Measurements from ENCODE around the gene MAPK10. TPM values are rescaled to one million over a fixed set of nuclear protein-coding genes. Genes with fewer than 3 reads are reported as not detected.

Gene MAPK10
- total and polyA plus RNA-seq, 5 donors from 2014 or later = 0.72 TPM; not detected in 4

- ATAC-seq (ENCODE audit: low read depth in 2 of 2) (no peak), DNase-seq (no peak)
- H3K4me3 Mint-ChIP-seq = no peak overlapping the region
- H3K36me3 ChIP-seq (ENCODE audit: control insufficient read depth, insufficient read depth, low read length) = no peaks in the 10 kb centered on the region
- H3K9me3 ChIP-seq (ENCODE audit: control insufficient read depth in 2 of 2, low read length in 2 of 2) = no peaks in the 10 kb centered on the region
- H3K27me3 Mint-ChIP-seq = no peaks in the 10 kb centered on the region
- no peak overlapping the region for H3K4me3 ChIP-seq (ENCODE audit: low read depth, low read length)
- no peak overlapping the region for H3K27ac Mint-ChIP-seq
- H3K36me3 Mint-ChIP-seq = no peaks in the 10 kb centered on the region
- H3K9me3 Mint-ChIP-seq = peaks cover 0 to 2% (median 0%) of the 10 kb centered on the region in 7 donors
- no peaks in the 10 kb centered on the region for H3K4me1 ChIP-seq (ENCODE audit: control insufficient read depth, insufficient read depth, low read length, poor library complexity, severe bottlenecking)
- H3K27ac ChIP-seq (ENCODE audit: insufficient read depth, low read length, poor library complexity, severe bottlenecking) = no peak overlapping the region
- H3K27me3 ChIP-seq (ENCODE audit: control insufficient read depth, insufficient read depth, low read length) = no peaks in the 10 kb centered on the region
- no peaks in the 10 kb centered on the region for H3K4me1 Mint-ChIP-seq
Measured at GRCh38 chr4:86296865-86297264, 63.0 kb downstream of the MAPK10 start.

DNA sequence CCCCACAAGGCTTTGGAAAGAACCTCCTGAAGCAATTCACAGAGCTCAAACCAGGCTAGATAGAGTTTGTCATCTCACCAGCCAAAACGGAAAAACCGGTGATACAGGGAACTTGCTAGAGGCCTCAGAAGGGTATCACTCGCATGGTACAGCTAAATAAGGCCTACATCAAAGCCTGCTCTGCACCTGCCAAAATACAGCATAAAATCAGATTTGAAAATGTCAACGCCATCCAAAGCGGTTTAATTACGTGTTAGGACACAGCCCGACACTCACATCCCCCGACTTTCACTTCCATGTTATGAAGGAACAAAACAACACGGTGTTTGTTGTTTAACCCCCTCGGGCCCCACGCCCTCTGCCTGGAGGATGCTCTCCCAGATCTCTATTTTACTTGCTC, 65.0 kb downstream of the MAPK10 start:
- no peaks in the 10 kb centered on the region for H3K9me3 ChIP-seq (ENCODE audit: control insufficient read depth in 2 of 2, low read length in 2 of 2)
- no peaks in the 10 kb centered on the region for H3K27me3 ChIP-seq (ENCODE audit: control insufficient read depth, insufficient read depth, low read length)
- no peak overlapping the region for H3K4me3 Mint-ChIP-seq
- ATAC-seq (ENCODE audit: low read depth in 2 of 2) (no peak), DNase-seq (no peak)
- no peaks in the 10 kb centered on the region for H3K36me3 Mint-ChIP-seq
- no peak overlapping the region for H3K27ac Mint-ChIP-seq
- H3K9me3 Mint-ChIP-seq = peaks cover 0 to 2% (median 0%) of the 10 kb centered on the region in 7 donors
- no peak overlapping the region for H3K27ac ChIP-seq (ENCODE audit: insufficient read depth, low read length, poor library complexity, severe bottlenecking)
- H3K4me3 ChIP-seq (ENCODE audit: low read depth, low read length) = no peak overlapping the region
- H3K27me3 Mint-ChIP-seq = no peaks in the 10 kb centered on the region
- no peaks in the 10 kb centered on the region for H3K36me3 ChIP-seq (ENCODE audit: control insufficient read depth, insufficient read depth, low read length)
- no peaks in the 10 kb centered on the region for H3K4me1 Mint-ChIP-seq
- H3K4me1 ChIP-seq (ENCODE audit: control insufficient read depth, insufficient read depth, low read length, poor library complexity, severe bottlenecking) = no peaks in the 10 kb centered on the region

- H3K9me3 Mint-ChIP-seq = peaks cover 0 to 2% (median 0%) of the 10 kb centered on the region in 7 donors
- DNase-seq (no peak), ATAC-seq (ENCODE audit: low read depth in 2 of 2) (no peak)
- no peaks in the 10 kb centered on the region for H3K36me3 Mint-ChIP-seq
- H3K4me3 Mint-ChIP-seq = no peak overlapping the region
- Histone ChIP-seq H3K27ac (ENCODE audit: insufficient read depth, low read length, poor library complexity, severe bottlenecking) (no peak overlapping the region), H3K27me3 (ENCODE audit: control insufficient read depth, insufficient read depth, low read length) (no peaks in the 10 kb centered on the region), H3K4me3 (ENCODE audit: low read depth, low read length) (no peak overlapping the region), H3K9me3 (ENCODE audit: control insufficient read depth in 2 of 2, low read length in 2 of 2) (no peaks in the 10 kb centered on the region), H3K36me3 (ENCODE audit: control insufficient read depth, insufficient read depth, low read length) (no peaks in the 10 kb centered on the region), H3K4me1 (ENCODE audit: control insufficient read depth, insufficient read depth, low read length, poor library complexity, severe bottlenecking) (no peaks in the 10 kb centered on the region)
- no peaks in the 10 kb centered on the region for H3K4me1 Mint-ChIP-seq
- H3K27ac Mint-ChIP-seq = no peak overlapping the region
- no peaks in the 10 kb centered on the region for H3K27me3 Mint-ChIP-seq
Measured at GRCh38 chr4:86291180-86291579, 68.7 kb downstream of the MAPK10 start.

DNA sequence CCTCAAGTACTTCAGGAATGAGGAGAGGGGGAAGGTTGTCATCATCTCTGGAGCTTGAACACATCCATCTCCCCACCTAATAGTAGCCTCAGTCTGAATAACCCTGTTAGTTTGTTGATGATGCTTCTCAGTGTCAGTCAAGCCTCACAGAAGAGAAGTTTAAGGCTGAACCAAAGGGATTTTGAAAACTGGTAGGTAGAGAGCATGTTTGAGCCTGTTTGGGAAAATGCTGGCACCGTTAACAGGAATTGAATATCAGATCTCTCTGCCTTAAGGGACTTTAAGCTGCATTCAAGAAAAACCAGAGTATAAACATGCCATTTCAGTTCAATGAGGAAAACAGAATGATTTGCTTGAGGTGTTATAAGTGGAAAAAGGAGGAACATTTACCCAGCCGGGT, 73.1 kb downstream of the MAPK10 start:
- no peak overlapping the region for H3K27ac Mint-ChIP-seq
- Histone ChIP-seq H3K36me3 (ENCODE audit: control insufficient read depth, insufficient read depth, low read length) (no peaks in the 10 kb centered on the region), H3K4me3 (ENCODE audit: low read depth, low read length) (no peak overlapping the region), H3K9me3 (ENCODE audit: control insufficient read depth in 2 of 2, low read length in 2 of 2) (no peaks in the 10 kb centered on the region), H3K27me3 (ENCODE audit: control insufficient read depth, insufficient read depth, low read length) (no peaks in the 10 kb centered on the region), H3K27ac (ENCODE audit: insufficient read depth, low read length, poor library complexity, severe bottlenecking) (no peak overlapping the region), H3K4me1 (ENCODE audit: control insufficient read depth, insufficient read depth, low read length, poor library complexity, severe bottlenecking) (no peaks in the 10 kb centered on the region)
- H3K27me3 Mint-ChIP-seq = no peaks in the 10 kb centered on the region
- no peaks in the 10 kb centered on the region for H3K36me3 Mint-ChIP-seq
- H3K4me1 Mint-ChIP-seq = no peaks in the 10 kb centered on the region
- H3K4me3 Mint-ChIP-seq = no peak overlapping the region
- peaks cover 0 to 7% (median 0%) of the 10 kb centered on the region in 7 donors for H3K9me3 Mint-ChIP-seq
- DNase-seq (no peak), ATAC-seq (ENCODE audit: low read depth in 2 of 2) (no peak)

GRCh38 chr4:86283371-86283770, 76.5 kb downstream of the MAPK10 start:
- Histone ChIP-seq H3K27ac (ENCODE audit: insufficient read depth, low read length, poor library complexity, severe bottlenecking) (no peak overlapping the region), H3K4me1 (ENCODE audit: control insufficient read depth, insufficient read depth, low read length, poor library complexity, severe bottlenecking) (no peaks in the 10 kb centered on the region), H3K9me3 (ENCODE audit: control insufficient read depth in 2 of 2, low read length in 2 of 2) (no peaks in the 10 kb centered on the region), H3K4me3 (ENCODE audit: low read depth, low read length) (no peak overlapping the region), H3K36me3 (ENCODE audit: control insufficient read depth, insufficient read depth, low read length) (no peaks in the 10 kb centered on the region), H3K27me3 (ENCODE audit: control insufficient read depth, insufficient read depth, low read length) (no peaks in the 10 kb centered on the region)
- Mint-ChIP-seq H3K9me3 (peaks cover 0 to 7% (median 0%) of the 10 kb centered on the region in 7 donors), H3K36me3 (no peaks in the 10 kb centered on the region), H3K27me3 (no peaks in the 10 kb centered on the region), H3K4me3 (no peak overlapping the region), H3K27ac (no peak overlapping the region), H3K4me1 (no peaks in the 10 kb centered on the region)
- DNase-seq (no peak), ATAC-seq (ENCODE audit: low read depth in 2 of 2) (no peak)

- Histone ChIP-seq H3K4me1 (ENCODE audit: control insufficient read depth, insufficient read depth, low read length, poor library complexity, severe bottlenecking) (no peaks in the 10 kb centered on the region), H3K27ac (ENCODE audit: insufficient read depth, low read length, poor library complexity, severe bottlenecking) (no peak overlapping the region), H3K27me3 (ENCODE audit: control insufficient read depth, insufficient read depth, low read length) (no peaks in the 10 kb centered on the region), H3K36me3 (ENCODE audit: control insufficient read depth, insufficient read depth, low read length) (no peaks in the 10 kb centered on the region), H3K4me3 (ENCODE audit: low read depth, low read length) (no peak overlapping the region), H3K9me3 (ENCODE audit: control insufficient read depth in 2 of 2, low read length in 2 of 2) (no peaks in the 10 kb centered on the region)
- DNase-seq (no peak), ATAC-seq (ENCODE audit: low read depth in 2 of 2) (no peak)
- Mint-ChIP-seq H3K27me3 (no peaks in the 10 kb centered on the region), H3K27ac (no peak overlapping the region), H3K36me3 (no peaks in the 10 kb centered on the region), H3K9me3 (peaks cover 0 to 7% (median 0%) of the 10 kb centered on the region in 7 donors), H3K4me3 (no peak overlapping the region), H3K4me1 (no peaks in the 10 kb centered on the region)
Measured at GRCh38 chr4:86280246-86280645, 79.6 kb downstream of the MAPK10 start.

DNA sequence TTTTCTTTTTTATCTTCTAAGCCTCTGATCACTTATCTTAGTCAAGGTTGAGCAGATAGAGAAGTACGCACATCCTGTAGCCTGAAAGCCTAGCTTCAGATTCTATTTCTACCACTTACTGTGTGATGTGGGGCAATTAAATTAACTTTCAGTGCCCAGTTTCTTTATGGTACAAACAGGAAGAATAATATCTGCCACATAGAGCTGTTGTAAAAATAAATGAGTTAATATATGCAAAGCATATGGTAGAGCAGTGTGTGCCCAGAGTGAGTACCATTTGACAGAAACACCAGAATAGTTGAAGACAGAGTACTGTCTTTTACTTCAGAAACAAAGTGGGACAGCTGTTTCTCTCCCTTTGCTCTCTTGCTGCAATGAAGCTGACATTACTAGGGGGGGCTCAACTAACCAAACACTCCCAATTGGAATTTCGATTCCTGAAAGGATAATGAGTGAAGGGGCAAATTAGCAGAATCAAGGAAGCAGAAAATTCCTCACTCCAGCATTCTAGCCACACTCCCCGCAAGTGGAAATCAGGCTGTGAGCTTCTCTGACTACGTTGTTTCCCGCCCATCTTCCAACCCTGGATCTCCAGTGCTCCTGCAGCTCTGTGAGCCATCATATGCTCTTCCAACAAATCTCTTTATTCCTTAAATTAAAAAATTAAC, 80.4 kb downstream of the MAPK10 start:
- Mint-ChIP-seq H3K4me3 (no peak overlapping the region), H3K27ac (no peak overlapping the region), H3K9me3 (peaks cover 0 to 4% (median 0%) of the 10 kb centered on the region in 7 donors), H3K36me3 (no peaks in the 10 kb centered on the region), H3K27me3 (no peaks in the 10 kb centered on the region), H3K4me1 (no peaks in the 10 kb centered on the region)
- ATAC-seq (ENCODE audit: low read depth in 2 of 2) (no peak), DNase-seq (no peak)
- Histone ChIP-seq H3K4me1 (ENCODE audit: control insufficient read depth, insufficient read depth, low read length, poor library complexity, severe bottlenecking) (no peaks in the 10 kb centered on the region), H3K27me3 (ENCODE audit: control insufficient read depth, insufficient read depth, low read length) (no peaks in the 10 kb centered on the region), H3K9me3 (ENCODE audit: control insufficient read depth in 2 of 2, low read length in 2 of 2) (no peaks in the 10 kb centered on the region), H3K4me3 (ENCODE audit: low read depth, low read length) (no peak overlapping the region), H3K36me3 (ENCODE audit: control insufficient read depth, insufficient read depth, low read length) (no peaks in the 10 kb centered on the region), H3K27ac (ENCODE audit: insufficient read depth, low read length, poor library complexity, severe bottlenecking) (no peak overlapping the region)

DNA sequence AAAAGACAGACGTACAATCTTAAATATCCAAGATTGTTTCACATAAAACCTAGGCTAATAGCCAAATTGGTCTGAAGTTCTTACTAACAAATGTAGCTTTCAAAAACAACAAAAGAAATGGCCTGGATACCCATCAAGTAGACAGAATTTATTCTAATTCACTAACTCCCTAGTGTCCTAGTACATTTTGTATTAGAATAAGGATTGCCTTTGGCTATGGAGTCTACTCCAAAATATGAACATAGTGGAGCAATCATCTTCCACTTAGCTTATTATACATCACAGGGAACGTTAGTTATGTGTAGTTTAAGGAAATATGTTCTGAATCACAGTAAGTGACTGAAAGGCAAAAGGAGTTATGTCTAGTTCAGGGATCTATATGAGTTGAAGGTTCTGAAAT, 81.7 kb downstream of the MAPK10 start:
- ATAC-seq (ENCODE audit: low read depth in 2 of 2) = no peak
- H3K36me3 ChIP-seq (ENCODE audit: control insufficient read depth, insufficient read depth, low read length) = no peaks in the 10 kb centered on the region

More for the DNA sequence above, 81.7 kb downstream of the MAPK10 start:
- H3K9me3 Mint-ChIP-seq = peaks cover 0 to 4% (median 0%) of the 10 kb centered on the region in 7 donors
- no peak for DNase-seq
- no peaks in the 10 kb centered on the region for H3K4me1 ChIP-seq (ENCODE audit: control insufficient read depth, insufficient read depth, low read length, poor library complexity, severe bottlenecking)
- H3K27me3 ChIP-seq (ENCODE audit: control insufficient read depth, insufficient read depth, low read length) = no peaks in the 10 kb centered on the region
- H3K4me3 ChIP-seq (ENCODE audit: low read depth, low read length) = no peak overlapping the region
- H3K27ac Mint-ChIP-seq = no peak overlapping the region
- H3K27me3 Mint-ChIP-seq = no peaks in the 10 kb centered on the region
- no peaks in the 10 kb centered on the region for H3K36me3 Mint-ChIP-seq
- H3K4me3 Mint-ChIP-seq = no peak overlapping the region
- H3K4me1 Mint-ChIP-seq = no peaks in the 10 kb centered on the region
- no peak overlapping the region for H3K27ac ChIP-seq (ENCODE audit: insufficient read depth, low read length, poor library complexity, severe bottlenecking)
- no peaks in the 10 kb centered on the region for H3K9me3 ChIP-seq (ENCODE audit: control insufficient read depth in 2 of 2, low read length in 2 of 2)
